GM12864 (cell line): ENCODE data around the gene SUPT4H1.
A peak's percentile ranks its signal among the peaks of the same experiment; 100 is the strongest.

Source experiments
- DNase-seq: peaks from one replicate; pipeline ENCODE4 v3.0.0-alpha.2; 2011; ENCODE audit warnings: low read depth
- H3K4me3 ChIP-seq: 2 replicates; pipeline ENCODE4 v1.5.1; 2011; ENCODE audit warnings: mild to moderate bottlenecking, low read depth, low read length, control low read depth
- CTCF ChIP-seq: IDR thresholded peaks from 2 replicates; pipeline ENCODE4 v1.5.1; 2011; ENCODE audit warnings: low read depth, mild to moderate bottlenecking, moderate library complexity, low read length, control low read depth, inconsistent platforms; ENCODE audit errors: missing control alignments

The SUPT4H1 gene

GRCh38 chr17:58319173-58320162 is 32.5 kb downstream of the SUPT4H1 start:
- no peak for TF ChIP-seq CTCF
- DNase-seq, result no peak
- no peak overlapping the region for H3K4me3 ChIP-seq

GRCh38 chr17:58318627-58319172 is 33.3 kb downstream of the SUPT4H1 start:
- no peak for TF ChIP-seq CTCF
- no peak overlapping the region for H3K4me3 ChIP-seq
- no peak for DNase-seq

GRCh38 chr17:58318065-58318481 is 33.9 kb downstream of the SUPT4H1 start:
- DNase-seq, result no peak
- no peak for TF ChIP-seq CTCF
- H3K4me3 ChIP-seq, result no peak overlapping the region

DNA sequence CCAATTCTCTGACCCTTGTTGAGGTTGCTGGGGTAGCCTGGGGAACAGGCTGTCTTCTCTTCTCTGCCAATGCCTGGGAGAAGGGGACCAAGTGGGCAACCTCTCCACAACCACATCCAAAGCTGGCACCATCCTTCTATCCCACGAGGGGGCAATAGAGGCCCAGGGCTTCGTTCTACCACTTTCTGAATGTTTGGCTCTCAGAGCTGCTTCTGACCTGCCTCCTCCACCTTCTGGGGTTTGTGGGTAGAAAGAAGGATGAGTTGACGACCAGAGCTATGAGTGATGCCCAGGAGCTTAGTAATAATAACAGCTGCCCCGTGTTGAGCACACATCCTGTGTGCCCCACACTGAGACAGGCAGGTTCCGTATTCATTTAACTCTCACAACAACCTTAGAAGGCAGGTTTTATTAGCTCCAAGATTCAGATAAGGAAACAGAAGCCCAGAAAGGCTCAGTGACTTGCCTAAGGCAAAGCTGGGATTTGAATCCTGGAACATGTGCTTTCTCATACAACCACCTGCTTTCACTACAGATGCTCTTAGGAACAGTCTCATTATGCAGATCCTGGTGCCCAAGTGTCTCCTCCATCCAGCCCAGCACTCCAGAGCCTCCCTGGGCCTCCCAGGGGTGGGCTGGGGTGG is 34.5 kb downstream of the SUPT4H1 start:
- H3K4me3 ChIP-seq, result no peak overlapping the region
- DNase-seq, result no peak
- TF ChIP-seq CTCF, result peak; percentile 89

GRCh38 chr17:58316260-58316960 is 35.6 kb downstream of the SUPT4H1 start:
- TF ChIP-seq CTCF, result no peak
- H3K4me3 ChIP-seq, result no peak overlapping the region
- DNase-seq, result no peak

DNA sequence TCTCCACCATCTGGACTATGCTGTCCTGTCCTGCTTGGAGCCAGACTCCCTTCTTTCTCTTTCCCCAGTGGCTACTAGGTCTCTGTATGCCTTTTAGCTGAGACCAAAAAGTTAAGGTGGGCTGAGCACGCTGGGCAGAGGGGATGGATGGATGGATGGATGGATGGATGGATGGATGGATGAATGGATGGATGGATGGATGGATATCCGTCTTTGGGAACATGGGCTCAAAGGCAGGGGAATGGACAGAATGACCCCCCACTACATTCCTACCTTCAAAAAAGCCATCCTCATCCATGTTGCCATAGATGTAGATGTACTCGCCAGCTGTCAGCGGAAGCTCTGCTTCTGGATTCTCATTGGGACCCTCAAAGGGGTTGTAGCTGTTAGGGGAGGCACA is 36.3 kb downstream of the SUPT4H1 start:
- H3K4me3 ChIP-seq, result no peak overlapping the region
- no peak for DNase-seq
- no peak for TF ChIP-seq CTCF
